Activated CD4-positive, alpha-beta T cell treated with anti-CD3 and anti-CD28 coated beads for 36 hours (primary cell): ENCODE data around the gene C7orf33. TPM values are rescaled to one million over a fixed set of nuclear protein-coding genes. Genes with fewer than 3 reads are reported as not detected.

Experiments
- ATAC-seq: fragments of 200-7000 bp; cut with Tn5 transposase; one replicate; pipeline ENCODE4 v1.10.0; 2021; ENCODE audit warnings: mild to moderate bottlenecking, moderate library complexity
- CTCF ChIA-PET: fragments of 350-600 bp; sonication (Branson Sonifier 250); formaldehyde crosslinking; loops from one replicate; lab custom pipeline; 2021; ENCODE audit warnings: antibody characterized with exemption; lab: Charles Lee
- POLR2A ChIA-PET: fragments of 350-600 bp; sonication (Branson Sonifier 250); formaldehyde crosslinking; loops from one replicate; lab custom pipeline; 2021; ENCODE audit warnings: antibody characterized with exemption, inconsistent platforms; lab: Charles Lee
- DNase-seq: peaks from one replicate; pipeline ENCODE4 v3.0.0-alpha.2; 2020
- H3K27ac Mint-ChIP-seq: one replicate; pipeline ENCODE4 v1.8.0; 2021; ENCODE audit warnings: mixed read lengths
- H3K27me3 Mint-ChIP-seq: one replicate; pipeline ENCODE4 v1.8.0; 2021; ENCODE audit warnings: mixed read lengths
- H3K36me3 Mint-ChIP-seq: one replicate; pipeline ENCODE4 v1.8.0; 2021; ENCODE audit warnings: low read depth, mixed read lengths
- H3K4me1 Mint-ChIP-seq: one replicate; pipeline ENCODE4 v1.8.0; 2021; ENCODE audit warnings: mixed read lengths
- H3K4me3 Mint-ChIP-seq: one replicate; pipeline ENCODE4 v1.8.0; 2021; ENCODE audit warnings: mild to moderate bottlenecking, moderate library complexity, mixed read lengths
- H3K9me3 Mint-ChIP-seq: one replicate; pipeline ENCODE4 v1.8.0; 2021; ENCODE audit warnings: low read depth, mixed read lengths
- intact Hi-C, 2 experiments: fragments of 100-400 bp; cut with DNase I in 1 of 2; cut with micrococcal nuclease in 1 of 2; formaldehyde crosslinking; loops; one replicate each; pipeline versions ENCODE4 v1.14.2 to v1.15.1; 2022 to 2024; cut with DNase I, micrococcal nuclease
- total RNA-seq, 2 experiments: library from RNA; stranded (reverse); gene quantifications; one replicate each; pipeline ENCODE4 v1.2.3, GENCODE V29; 2021

The C7orf33 gene
- total RNA-seq, 2 experiments from 2014 or later: not detected

GRCh38 chr7:148605350-148605749 lies 14.8 kb downstream of the C7orf33 start:
- peaks cover 12% of the 10 kb centered on the region for H3K9me3 Mint-ChIP-seq
- H3K27ac Mint-ChIP-seq: no peak overlapping the region
- POLR2A ChIA-PET: no interaction called here
- intact Hi-C loops: no loop called here
- peaks cover 17% of the 10 kb centered on the region for H3K4me1 Mint-ChIP-seq
- H3K27me3 Mint-ChIP-seq: no peaks in the 10 kb centered on the region
- ATAC-seq (no peak), DNase-seq (no peak)
- CTCF ChIA-PET: interaction anchor here (0.6 to 1.2 kb wide), 6 partner anchors 18 to 359 kb away, joined by 3 to 5 read pairs (median 3); no protein-coding TSS in a partner anchor
- no peaks in the 10 kb centered on the region for H3K36me3 Mint-ChIP-seq
- no peak overlapping the region for H3K4me3 Mint-ChIP-seq

DNA sequence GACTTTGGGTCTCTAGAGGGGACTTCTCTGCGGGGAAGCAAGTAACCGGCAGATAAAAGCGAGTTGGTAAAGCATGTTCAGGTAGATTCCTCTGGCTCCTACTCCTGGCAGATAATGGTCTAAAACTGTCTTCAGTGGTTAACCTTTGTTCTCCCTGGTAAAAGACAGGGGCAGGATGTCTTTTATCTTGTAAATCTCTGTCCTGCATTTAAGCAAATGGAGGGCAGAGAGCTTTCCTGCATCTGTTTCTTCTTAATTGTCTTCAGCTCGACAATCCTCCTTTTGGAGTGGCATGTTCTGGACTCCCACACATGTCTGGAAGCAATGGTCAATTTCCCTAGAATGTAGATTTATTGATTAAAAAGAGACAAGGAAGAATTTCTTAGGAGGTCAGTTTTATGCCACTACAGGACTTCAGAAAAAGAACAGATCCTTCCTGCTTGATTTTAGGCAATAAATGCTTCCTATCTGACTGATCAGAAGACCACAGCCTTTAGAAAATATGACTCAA lies 16.6 kb downstream of the C7orf33 start:
- ChIA-PET CTCF (no interaction called here), POLR2A (no interaction called here)
- no peak overlapping the region for H3K27ac Mint-ChIP-seq
- intact Hi-C loops: no loop called here
- DNase-seq (no peak), ATAC-seq (no peak)
- peaks cover 12% of the 10 kb centered on the region for H3K9me3 Mint-ChIP-seq
- H3K4me1 Mint-ChIP-seq: peaks cover 17% of the 10 kb centered on the region
- no peaks in the 10 kb centered on the region for H3K27me3 Mint-ChIP-seq
- H3K4me3 Mint-ChIP-seq: no peak overlapping the region
- H3K36me3 Mint-ChIP-seq: no peaks in the 10 kb centered on the region

- Mint-ChIP-seq H3K27me3 (peaks cover 2% of the 10 kb centered on the region), H3K4me3 (no peak overlapping the region), H3K9me3 (peaks cover 12% of the 10 kb centered on the region), H3K27ac (no peak overlapping the region), H3K4me1 (peaks cover 17% of the 10 kb centered on the region), H3K36me3 (no peaks in the 10 kb centered on the region)
- DNase-seq: no peak
- intact Hi-C loops: no loop called here
- CTCF ChIA-PET: interaction anchor here (0.6 to 1.6 kb wide), 4 partner anchors 25 to 164 kb away, joined by 3 to 5 read pairs (median 4); no protein-coding TSS in a partner anchor
- ATAC-seq: no peak
- POLR2A ChIA-PET: interaction anchor here (0.7 kb wide), 1 partner anchor 99 kb away, joined by 4 read pairs; no protein-coding TSS in a partner anchor
These were observed 18.6 kb downstream of the C7orf33 start for GRCh38 chr7:148609045-148609725.

GRCh38 chr7:148611692-148612091 lies 21.1 kb downstream of the C7orf33 start:
- peaks cover 12% of the 10 kb centered on the region for H3K4me1 Mint-ChIP-seq
- DNase-seq (no peak), ATAC-seq (no peak)
- H3K27me3 Mint-ChIP-seq: peaks cover 2% of the 10 kb centered on the region
- H3K27ac Mint-ChIP-seq: no peak overlapping the region
- intact Hi-C loops: no loop called here
- ChIA-PET CTCF (interaction anchor here (0.7 kb wide), 1 partner anchor 111 kb away, joined by 3 read pairs; no protein-coding TSS in a partner anchor), POLR2A (no interaction called here)
- no peak overlapping the region for H3K4me3 Mint-ChIP-seq
- H3K36me3 Mint-ChIP-seq: no peaks in the 10 kb centered on the region
- H3K9me3 Mint-ChIP-seq: no peaks in the 10 kb centered on the region

DNA sequence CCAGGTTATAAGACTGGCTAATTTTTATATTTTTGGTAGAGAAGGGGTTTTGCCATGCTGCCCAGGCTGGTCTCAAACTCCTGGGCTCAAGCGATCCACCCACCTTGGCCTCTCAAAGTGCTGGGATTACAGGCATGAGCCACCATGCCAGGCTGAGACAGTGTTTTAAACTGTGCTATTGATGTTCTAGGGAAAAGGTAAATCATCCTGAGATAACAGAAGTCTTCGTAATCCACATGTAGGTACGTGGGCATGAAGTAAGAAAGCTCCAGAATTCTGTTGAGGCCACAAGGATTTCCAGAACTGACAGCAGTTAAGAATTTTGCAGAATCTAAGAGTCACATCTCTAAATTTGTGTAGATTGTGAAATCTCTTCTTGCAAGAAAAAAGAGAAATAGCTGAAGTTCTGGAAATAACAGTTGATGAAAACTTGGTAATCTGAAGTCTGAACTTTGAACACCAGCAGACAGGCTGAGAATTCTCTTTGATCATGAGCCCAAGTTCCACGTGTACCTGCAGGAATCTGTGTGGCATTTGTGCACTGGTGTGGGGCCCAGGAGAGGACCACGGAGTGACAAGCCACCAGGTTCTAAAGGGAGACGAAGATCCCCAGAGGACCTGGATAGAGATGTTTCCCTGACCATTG lies 24.6 kb downstream of the C7orf33 start:
- no peak for DNase-seq
- Mint-ChIP-seq H3K36me3 (no peaks in the 10 kb centered on the region), H3K4me3 (no peak overlapping the region), H3K27ac (no peak overlapping the region), H3K9me3 (peaks cover 6% of the 10 kb centered on the region), H3K27me3 (peaks cover 6% of the 10 kb centered on the region), H3K4me1 (peaks cover 3% of the 10 kb centered on the region)
- ChIA-PET POLR2A (no interaction called here), CTCF (interaction anchor here (0.7 to 1.1 kb wide), 2 partner anchors 39 to 105 kb away, joined by 3 read pairs; no protein-coding TSS in a partner anchor)
- ATAC-seq: no peak
- intact Hi-C loops: no loop called here

- ATAC-seq (peak; percentile 23), DNase-seq (peak; percentile 15)
- Mint-ChIP-seq H3K9me3 (peaks cover 6% of the 10 kb centered on the region), H3K4me1 (peaks cover 37% of the 10 kb centered on the region), H3K4me3 (no peak overlapping the region), H3K36me3 (no peaks in the 10 kb centered on the region), H3K27ac (no peak overlapping the region), H3K27me3 (peaks cover 3% of the 10 kb centered on the region)
- ChIA-PET POLR2A (no interaction called here), CTCF (no interaction called here)
- intact Hi-C loops: loop anchor here in 1 of 2 experiments (10.0 kb wide), 1 partner anchor 74 kb away; the partner anchor contains the start of gene CUL1
These were observed 30.3 kb downstream of the C7orf33 start for GRCh38 chr7:148620749-148621359.

DNA sequence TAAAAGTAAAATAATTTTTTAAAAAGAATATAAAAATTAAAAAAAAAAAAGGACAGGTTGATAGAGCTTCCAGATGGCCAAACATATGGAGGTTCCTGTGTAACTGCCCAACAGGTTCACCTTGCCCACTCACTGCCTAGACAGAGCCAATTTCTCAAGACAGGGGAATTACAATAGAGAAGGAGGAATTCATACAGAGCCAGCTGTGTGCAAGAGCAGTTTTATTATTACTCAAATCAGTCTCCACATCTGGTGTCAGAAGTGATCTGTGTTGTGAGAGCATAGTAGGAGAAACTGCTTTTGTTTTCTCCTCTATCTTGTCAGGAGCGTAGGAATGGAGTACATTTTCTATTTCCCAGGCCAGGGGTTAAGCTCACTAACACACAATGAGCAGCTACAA lies 31.0 kb downstream of the C7orf33 start:
- no peak for DNase-seq
- Mint-ChIP-seq H3K27ac (no peak overlapping the region), H3K36me3 (no peaks in the 10 kb centered on the region), H3K9me3 (peaks cover 6% of the 10 kb centered on the region), H3K27me3 (peaks cover 3% of the 10 kb centered on the region), H3K4me1 (peaks cover 41% of the 10 kb centered on the region), H3K4me3 (no peak overlapping the region)
- intact Hi-C loops: loop anchor here in 1 of 2 experiments (10.0 kb wide), 1 partner anchor 73 kb away; the partner anchor contains the start of gene CUL1
- POLR2A ChIA-PET: no interaction called here
- CTCF ChIA-PET: interaction anchor here (0.6 to 0.8 kb wide), 3 partner anchors 28 to 346 kb away, joined by 3 to 6 read pairs (median 3); no protein-coding TSS in a partner anchor
- ATAC-seq: peak; percentile 31

GRCh38 chr7:148622887-148623585 lies 32.5 kb downstream of the C7orf33 start:
- CTCF ChIA-PET: interaction anchor here (0.8 to 1.8 kb wide), 2 partner anchors 11 to 17 kb away, joined by 3 to 8 read pairs; no protein-coding TSS in a partner anchor
- POLR2A ChIA-PET: no interaction called here
- Mint-ChIP-seq H3K36me3 (no peaks in the 10 kb centered on the region), H3K4me3 (no peak overlapping the region), H3K27ac (no peak overlapping the region), H3K9me3 (peaks cover 4% of the 10 kb centered on the region), H3K4me1 (peaks cover 54% of the 10 kb centered on the region), H3K27me3 (peaks cover 3% of the 10 kb centered on the region)
- DNase-seq: no peak
- intact Hi-C loops: loop anchor here in 1 of 2 experiments (10.0 kb wide), 1 partner anchor 72 kb away; the partner anchor contains the start of gene CUL1
- no peak for ATAC-seq

DNA sequence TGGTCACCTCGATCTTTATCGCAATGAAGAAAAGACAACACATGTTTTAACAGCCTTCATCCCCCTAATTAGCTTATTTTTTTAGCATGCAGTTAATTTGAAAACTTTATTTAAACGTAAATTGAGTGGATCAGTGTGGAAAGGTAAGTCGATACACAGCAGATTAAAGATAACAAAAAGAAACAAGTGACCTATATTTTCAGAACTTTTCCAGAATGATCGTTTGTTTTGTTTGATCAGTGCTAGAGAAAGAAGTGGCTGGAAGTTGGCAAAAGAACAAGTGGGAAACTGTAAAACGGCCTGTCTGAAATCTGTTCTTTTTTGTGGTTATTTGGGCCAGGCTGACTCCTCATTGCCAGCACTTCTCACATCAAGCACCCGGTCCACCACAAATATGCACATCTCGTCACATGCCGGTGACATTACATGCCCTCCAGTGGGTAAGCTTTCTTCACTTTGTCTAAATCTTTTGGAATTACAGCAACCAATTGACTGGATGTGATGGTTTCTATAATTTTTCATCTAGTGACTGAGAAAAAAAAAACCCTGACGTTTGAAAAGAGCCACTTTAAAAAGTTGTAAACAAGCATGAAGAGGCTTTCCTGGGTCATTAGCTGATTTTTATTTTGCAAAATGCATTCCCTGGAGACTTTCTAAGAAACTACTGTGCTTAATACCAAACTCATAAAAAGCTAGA lies 33.2 kb downstream of the C7orf33 start:
- POLR2A ChIA-PET: interaction anchor here (0.5 kb wide), 1 partner anchor 346 kb away, joined by 3 read pairs; no protein-coding TSS in a partner anchor
- CTCF ChIA-PET: interaction anchor here (0.7 to 1.8 kb wide), 7 partner anchors 10 to 340 kb away, joined by 3 to 14 read pairs (median 3); no protein-coding TSS in a partner anchor
- Mint-ChIP-seq H3K27ac (no peak overlapping the region), H3K4me1 (peaks cover 59% of the 10 kb centered on the region), H3K36me3 (no peaks in the 10 kb centered on the region), H3K4me3 (no peak overlapping the region), H3K9me3 (no peaks in the 10 kb centered on the region), H3K27me3 (no peaks in the 10 kb centered on the region)
- intact Hi-C loops: loop anchor here in 1 of 2 experiments (10.0 kb wide), 1 partner anchor 71 kb away; the partner anchor contains the start of gene CUL1
- DNase-seq (no peak), ATAC-seq (no peak)

DNA sequence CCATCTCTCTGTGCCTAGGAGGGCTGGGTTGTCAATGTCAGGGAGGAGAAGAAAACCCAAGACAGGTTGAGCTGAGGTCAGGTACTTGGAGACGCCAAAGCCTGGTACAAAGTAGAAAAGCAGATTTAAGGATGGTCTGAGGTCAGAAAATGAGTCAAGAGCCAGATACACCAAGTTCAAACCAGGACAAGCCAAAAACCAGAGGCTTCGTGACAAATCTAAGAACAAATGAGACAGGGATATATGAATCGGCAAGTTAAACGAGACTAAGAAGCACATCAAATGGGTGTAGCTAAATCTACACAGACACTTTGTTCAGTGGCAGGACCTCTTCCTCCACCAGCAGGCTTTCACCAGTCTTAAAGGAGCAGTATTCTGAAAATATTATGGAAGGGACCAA lies 34.2 kb downstream of the C7orf33 start:
- POLR2A ChIA-PET: interaction anchor here (0.6 kb wide), 1 partner anchor 100 kb away, joined by 3 read pairs; no protein-coding TSS in a partner anchor
- H3K36me3 Mint-ChIP-seq: no peaks in the 10 kb centered on the region
- no peak overlapping the region for H3K27ac Mint-ChIP-seq
- intact Hi-C loops: loop anchor here in 1 of 2 experiments (10.0 kb wide), 1 partner anchor 70 kb away; the partner anchor contains the start of gene CUL1
- peaks cover 65% of the 10 kb centered on the region for H3K4me1 Mint-ChIP-seq
- H3K27me3 Mint-ChIP-seq: no peaks in the 10 kb centered on the region
- ATAC-seq: peak; percentile 85
- CTCF ChIA-PET: interaction anchor here (0.6 to 1.8 kb wide), 10 partner anchors 9 to 346 kb away, joined by 3 to 14 read pairs (median 4); no protein-coding TSS in a partner anchor
- peak overlapping the region; percentile 11 for H3K4me3 Mint-ChIP-seq
- no peaks in the 10 kb centered on the region for H3K9me3 Mint-ChIP-seq
- no peak for DNase-seq
